Measurements from ENCODE around the gene TRIM10. TPM values are rescaled to one million over a fixed set of nuclear protein-coding genes. Genes with fewer than 3 reads are reported as not detected.

TRIM10 gene
- total RNA-seq, 1 donor from 2014 or later, result not detected

GRCh38 chr6:30164714-30165113 is 3.7 kb upstream of the TRIM10 start:
- no peak for DNase-seq
- Histone ChIP-seq H3K9me3 (replicated peaks) (no peaks in the 10 kb centered on the region), H3K27me3 (ENCODE audit: low read depth) (peaks cover 65% of the 10 kb centered on the region), H3K27ac (replicated peaks) (no peak overlapping the region), H3K4me1 (no peaks in the 10 kb centered on the region), H3K36me3 (no peaks in the 10 kb centered on the region), H3K4me3 (no peak overlapping the region)
- intact Hi-C loops (cut with micrococcal nuclease), result no loop called here
- no peak for TF ChIP-seq CTCF (IDR thresholded peaks at IDR 0.05; ENCODE audit: borderline replicate concordance)

GRCh38 chr6:30163918-30164654 is 3.1 kb upstream of the TRIM10 start:
- DNase-seq, result no peak
- TF ChIP-seq CTCF (IDR thresholded peaks at IDR 0.05; ENCODE audit: borderline replicate concordance), result no peak
- H3K27me3 ChIP-seq (ENCODE audit: low read depth), result peaks cover 63% of the 10 kb centered on the region
- H3K4me1 ChIP-seq, result no peaks in the 10 kb centered on the region
- no peaks in the 10 kb centered on the region for H3K36me3 ChIP-seq
- no peak overlapping the region for H3K4me3 ChIP-seq
- no peaks in the 10 kb centered on the region for H3K9me3 ChIP-seq (replicated peaks)
- intact Hi-C loops (cut with micrococcal nuclease), result no loop called here
- H3K27ac ChIP-seq (replicated peaks), result no peak overlapping the region

- no peak for TF ChIP-seq CTCF (IDR thresholded peaks at IDR 0.05; ENCODE audit: borderline replicate concordance)
- Histone ChIP-seq H3K4me3 (no peak within 1 kb of the TSS), H3K27ac (replicated peaks) (no peak within 1 kb of the TSS), H3K9me3 (replicated peaks) (no peaks in the 10 kb centered on the region), H3K4me1 (no peaks in the 10 kb centered on the region), H3K27me3 (ENCODE audit: low read depth) (peaks cover 63% of the 10 kb centered on the region), H3K36me3 (no peaks in the 10 kb centered on the region)
- intact Hi-C loops (cut with micrococcal nuclease), result no loop called here
- DNase-seq, result no peak
These were observed 2.3 kb upstream of the TRIM10 start, which contains the start of gene TRIM15 for GRCh38 chr6:30163090-30163917. Gene TRIM15 (plus strand): TSS chr6:30163546. CDS start chr6:30163685, 139 bp downstream.

- no peak for TF ChIP-seq CTCF (IDR thresholded peaks at IDR 0.05; ENCODE audit: borderline replicate concordance)
- intact Hi-C loops (cut with micrococcal nuclease), result no loop called here
These were observed 1.5 kb upstream of the TRIM10 start for GRCh38 chr6:30162265-30163089.

More at GRCh38 chr6:30162265-30163089, 1.5 kb upstream of the TRIM10 start:
- no peak for DNase-seq
- H3K27me3 ChIP-seq (ENCODE audit: low read depth), result peaks cover 56% of the 10 kb centered on the region
- H3K27ac ChIP-seq (replicated peaks), result no peak overlapping the region
- no peaks in the 10 kb centered on the region for H3K36me3 ChIP-seq
- no peak overlapping the region for H3K4me3 ChIP-seq
- H3K4me1 ChIP-seq, result peaks cover 3% of the 10 kb centered on the region
- H3K9me3 ChIP-seq (replicated peaks), result no peaks in the 10 kb centered on the region

All from left ventricle myocardium inferior (tissue), 1 donor.